ENCODE results near the gene TTC3. TPM values are rescaled to one million over a fixed set of nuclear protein-coding genes. Genes with fewer than 3 reads are reported as not detected.
"Not testable (repeated sequence)": the region's sequence is repeated elsewhere in the genome, so short reads cannot be mapped to it uniquely, and the experiment has no call there.

TTC3 gene
- total RNA-seq, 1 donor from 2014 or later: 223 TPM

DNA sequence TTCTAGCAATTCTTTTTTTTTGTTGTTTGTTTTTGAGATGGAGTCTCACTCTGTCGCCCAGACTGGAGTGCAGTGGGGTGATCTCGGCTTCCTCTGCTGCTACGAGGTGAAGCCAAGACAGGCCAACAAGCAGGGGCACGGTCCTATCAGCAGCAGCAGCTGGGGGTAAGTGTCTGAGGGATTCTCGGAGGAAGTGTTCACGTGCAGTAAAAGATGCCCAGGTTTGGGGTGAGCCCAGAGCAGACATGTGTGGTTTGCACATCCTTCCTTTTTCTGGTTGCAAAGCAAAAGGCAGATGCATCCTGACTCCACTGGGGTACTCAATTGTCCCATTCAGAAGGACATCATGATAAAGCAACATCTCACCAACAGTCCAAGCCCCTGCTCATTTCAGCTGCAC is 27.9 kb upstream of the TTC3 start:
- Histone ChIP-seq H3K79me2 (ENCODE audit: insufficient read depth, low read length) (no peaks in the 10 kb centered on the region), H3K9ac (ENCODE audit: low read length) (no peak overlapping the region), H3K36me3 (ENCODE audit: insufficient read depth, low read length) (no peaks in the 10 kb centered on the region), H3K27me3 (ENCODE audit: insufficient read depth, low read length) (no peaks in the 10 kb centered on the region), H2AFZ (ENCODE audit: low read depth, low read length) (no peak overlapping the region), H3K4me2 (ENCODE audit: low read length) (no peak overlapping the region), H3K4me1 (ENCODE audit: insufficient read depth, low read length) (no peaks in the 10 kb centered on the region), H4K20me1 (ENCODE audit: insufficient read depth, low read length) (no peaks in the 10 kb centered on the region), H3K9me3 (ENCODE audit: insufficient read depth, low read depth, low read length) (no peaks in the 10 kb centered on the region), H3K27ac (ENCODE audit: low read depth, low read length) (no peak overlapping the region), H3K4me3 (ENCODE audit: insufficient read depth, low read depth, low read length) (no peak overlapping the region)
- Mint-ChIP-seq H3K4me1 (ENCODE audit: low read depth, unreplicated experiment) (no peaks in the 10 kb centered on the region), H3K4me3 (ENCODE audit: unreplicated experiment) (no peak overlapping the region), H3K9me3 (ENCODE audit: unreplicated experiment) (no peaks in the 10 kb centered on the region), H3K27ac (ENCODE audit: unreplicated experiment) (no peak overlapping the region), H3K36me3 (ENCODE audit: low read depth, unreplicated experiment) (no peaks in the 10 kb centered on the region), H3K27me3 (ENCODE audit: low read depth, unreplicated experiment) (peaks cover 13% of the 10 kb centered on the region)
- FAIRE-seq (no peak), DNase-seq (ENCODE audit: low read depth) (no peak)
- TF ChIP-seq, protein P1, sequence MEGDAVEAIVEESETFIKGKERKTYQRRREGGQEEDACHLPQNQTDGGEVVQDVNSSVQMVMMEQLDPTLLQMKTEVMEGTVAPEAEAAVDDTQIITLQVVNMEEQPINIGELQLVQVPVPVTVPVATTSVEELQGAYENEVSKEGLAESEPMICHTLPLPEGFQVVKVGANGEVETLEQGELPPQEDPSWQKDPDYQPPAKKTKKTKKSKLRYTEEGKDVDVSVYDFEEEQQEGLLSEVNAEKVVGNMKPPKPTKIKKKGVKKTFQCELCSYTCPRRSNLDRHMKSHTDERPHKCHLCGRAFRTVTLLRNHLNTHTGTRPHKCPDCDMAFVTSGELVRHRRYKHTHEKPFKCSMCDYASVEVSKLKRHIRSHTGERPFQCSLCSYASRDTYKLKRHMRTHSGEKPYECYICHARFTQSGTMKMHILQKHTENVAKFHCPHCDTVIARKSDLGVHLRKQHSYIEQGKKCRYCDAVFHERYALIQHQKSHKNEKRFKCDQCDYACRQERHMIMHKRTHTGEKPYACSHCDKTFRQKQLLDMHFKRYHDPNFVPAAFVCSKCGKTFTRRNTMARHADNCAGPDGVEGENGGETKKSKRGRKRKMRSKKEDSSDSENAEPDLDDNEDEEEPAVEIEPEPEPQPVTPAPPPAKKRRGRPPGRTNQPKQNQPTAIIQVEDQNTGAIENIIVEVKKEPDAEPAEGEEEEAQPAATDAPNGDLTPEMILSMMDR (IDR thresholded peaks at IDR 0.05; ENCODE audit: insufficient read depth, low read depth, low read length): no peak
- no peak for TF ChIP-seq EZH2 (IDR thresholded peaks at IDR 0.05; ENCODE audit: insufficient read depth, low read length)

DNA sequence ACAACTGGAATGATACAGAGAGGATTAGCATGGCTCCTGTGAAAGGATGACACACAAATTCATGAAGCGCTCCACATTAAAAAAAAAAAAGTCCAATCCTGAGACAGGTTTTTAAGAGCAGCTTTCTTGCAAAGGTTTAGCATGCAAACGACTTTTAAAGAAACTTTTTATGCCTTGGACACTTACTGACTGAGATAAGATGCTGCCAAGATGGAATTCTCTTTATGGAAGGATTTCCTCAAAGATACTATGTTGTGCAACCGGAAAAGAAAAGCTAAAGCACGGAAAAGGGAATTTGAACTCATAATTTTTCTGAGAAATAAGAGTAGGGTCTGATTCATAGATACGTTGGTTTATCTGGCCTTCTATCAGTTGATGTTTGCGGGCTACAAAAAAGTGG is 27.5 kb upstream of the TTC3 start:
- Mint-ChIP-seq H3K36me3 (ENCODE audit: low read depth, unreplicated experiment) (no peaks in the 10 kb centered on the region), H3K9me3 (ENCODE audit: unreplicated experiment) (no peaks in the 10 kb centered on the region), H3K27ac (ENCODE audit: unreplicated experiment) (no peak overlapping the region), H3K4me3 (ENCODE audit: unreplicated experiment) (no peak overlapping the region), H3K27me3 (ENCODE audit: low read depth, unreplicated experiment) (peaks cover 13% of the 10 kb centered on the region), H3K4me1 (ENCODE audit: low read depth, unreplicated experiment) (no peaks in the 10 kb centered on the region)
- no peak for DNase-seq (ENCODE audit: low read depth)
- H3K9me3 ChIP-seq (ENCODE audit: insufficient read depth, low read depth, low read length): no peaks in the 10 kb centered on the region
- H2AFZ ChIP-seq (ENCODE audit: low read depth, low read length): no peak overlapping the region
- no peaks in the 10 kb centered on the region for H3K4me1 ChIP-seq (ENCODE audit: insufficient read depth, low read length)
- H3K36me3 ChIP-seq (ENCODE audit: insufficient read depth, low read length): no peaks in the 10 kb centered on the region
- H3K27me3 ChIP-seq (ENCODE audit: insufficient read depth, low read length): no peaks in the 10 kb centered on the region
- H4K20me1 ChIP-seq (ENCODE audit: insufficient read depth, low read length): no peaks in the 10 kb centered on the region
- no peak overlapping the region for H3K4me2 ChIP-seq (ENCODE audit: low read length)
- no peak for FAIRE-seq
- H3K79me2 ChIP-seq (ENCODE audit: insufficient read depth, low read length): no peaks in the 10 kb centered on the region
- TF ChIP-seq EZH2 (IDR thresholded peaks at IDR 0.05; ENCODE audit: insufficient read depth, low read length): no peak
- TF ChIP-seq, protein P1 (IDR thresholded peaks at IDR 0.05; ENCODE audit: insufficient read depth, low read depth, low read length): no peak
- no peak overlapping the region for H3K9ac ChIP-seq (ENCODE audit: low read length)
- no peak overlapping the region for H3K27ac ChIP-seq (ENCODE audit: low read depth, low read length)
- H3K4me3 ChIP-seq (ENCODE audit: insufficient read depth, low read depth, low read length): no peak overlapping the region

DNA sequence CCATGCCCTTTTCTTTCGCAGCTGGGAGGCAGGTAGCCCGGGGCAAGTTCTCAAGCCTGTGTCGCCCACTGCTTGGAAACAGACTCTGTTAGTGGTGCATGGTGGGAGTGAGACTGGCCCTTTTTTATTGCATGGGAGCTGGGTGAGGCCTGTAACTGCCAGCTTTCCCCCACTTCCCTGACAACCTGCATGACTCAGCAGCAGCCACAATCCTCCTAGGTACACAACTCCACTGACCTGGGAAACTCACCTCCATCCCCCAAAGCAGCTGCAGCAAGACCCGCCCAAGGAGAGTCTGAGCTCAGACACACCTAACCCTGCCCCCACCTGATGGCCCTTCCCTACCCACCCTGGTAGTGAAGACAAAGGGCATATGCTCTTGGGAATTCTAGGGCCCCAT is 26.0 kb upstream of the TTC3 start:
- Histone ChIP-seq H3K27ac (ENCODE audit: low read depth, low read length) (no peak overlapping the region), H2AFZ (ENCODE audit: low read depth, low read length) (no peak overlapping the region), H3K9ac (ENCODE audit: low read length) (no peak overlapping the region), H3K36me3 (ENCODE audit: insufficient read depth, low read length) (no peaks in the 10 kb centered on the region), H3K4me3 (ENCODE audit: insufficient read depth, low read depth, low read length) (no peak overlapping the region), H3K27me3 (ENCODE audit: insufficient read depth, low read length) (no peaks in the 10 kb centered on the region), H3K9me3 (ENCODE audit: insufficient read depth, low read depth, low read length) (no peaks in the 10 kb centered on the region), H3K4me1 (ENCODE audit: insufficient read depth, low read length) (no peaks in the 10 kb centered on the region), H3K4me2 (ENCODE audit: low read length) (no peak overlapping the region), H4K20me1 (ENCODE audit: insufficient read depth, low read length) (no peaks in the 10 kb centered on the region), H3K79me2 (ENCODE audit: insufficient read depth, low read length) (no peaks in the 10 kb centered on the region)
- FAIRE-seq: no peak
- TF ChIP-seq, protein P1 (IDR thresholded peaks at IDR 0.05; ENCODE audit: insufficient read depth, low read depth, low read length): no peak
- TF ChIP-seq EZH2 (IDR thresholded peaks at IDR 0.05; ENCODE audit: insufficient read depth, low read length): no peak
- no peak for DNase-seq (ENCODE audit: low read depth)
- Mint-ChIP-seq H3K27ac (ENCODE audit: unreplicated experiment) (no peak overlapping the region), H3K4me3 (ENCODE audit: unreplicated experiment) (no peak overlapping the region), H3K4me1 (ENCODE audit: low read depth, unreplicated experiment) (no peaks in the 10 kb centered on the region), H3K27me3 (ENCODE audit: low read depth, unreplicated experiment) (peaks cover 13% of the 10 kb centered on the region), H3K36me3 (ENCODE audit: low read depth, unreplicated experiment) (no peaks in the 10 kb centered on the region), H3K9me3 (ENCODE audit: unreplicated experiment) (no peaks in the 10 kb centered on the region)

DNA sequence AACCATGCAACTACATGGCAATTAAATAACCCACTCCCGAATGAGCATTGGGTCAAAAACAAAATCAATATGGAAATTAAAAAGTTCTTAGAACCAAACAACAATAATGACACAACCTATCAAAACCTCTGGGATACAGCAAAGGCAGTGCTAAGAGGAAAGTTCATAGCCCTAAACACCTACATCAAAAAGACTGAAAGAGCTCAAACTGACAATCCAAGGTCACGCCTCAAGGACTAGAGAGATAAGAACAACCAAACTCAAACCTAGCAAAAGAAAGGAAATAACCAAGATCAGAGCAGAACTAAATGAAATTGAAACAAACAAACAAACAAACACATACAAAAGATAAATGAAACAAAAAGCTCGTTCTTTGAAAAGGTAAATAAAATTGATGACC is 23.3 kb upstream of the TTC3 start:
- not testable (repeated sequence) for H3K79me2 ChIP-seq (ENCODE audit: insufficient read depth, low read length); H3K9me3 ChIP-seq (ENCODE audit: insufficient read depth, low read depth, low read length); DNase-seq (ENCODE audit: low read depth); FAIRE-seq; H3K36me3 ChIP-seq (ENCODE audit: insufficient read depth, low read length); H3K4me3 Mint-ChIP-seq (ENCODE audit: unreplicated experiment); H3K9me3 Mint-ChIP-seq (ENCODE audit: unreplicated experiment); H3K9ac ChIP-seq (ENCODE audit: low read length); H3K4me2 ChIP-seq (ENCODE audit: low read length); H3K27ac Mint-ChIP-seq (ENCODE audit: unreplicated experiment); H3K4me3 ChIP-seq (ENCODE audit: insufficient read depth, low read depth, low read length); H3K27me3 ChIP-seq (ENCODE audit: insufficient read depth, low read length); H4K20me1 ChIP-seq (ENCODE audit: insufficient read depth, low read length); H2AFZ ChIP-seq (ENCODE audit: low read depth, low read length); H3K36me3 Mint-ChIP-seq (ENCODE audit: low read depth, unreplicated experiment); H3K4me1 ChIP-seq (ENCODE audit: insufficient read depth, low read length); H3K27ac ChIP-seq (ENCODE audit: low read depth, low read length); H3K4me1 Mint-ChIP-seq (ENCODE audit: low read depth, unreplicated experiment)
- H3K27me3 Mint-ChIP-seq (ENCODE audit: low read depth, unreplicated experiment): peaks cover 10% of the 10 kb centered on the region
